Activated naive CD8-positive, alpha-beta T cell (primary cell): ENCODE measurements around the gene LONP1.

Experiments used
- H3K27ac Mint-ChIP-seq: one replicate; pipeline ENCODE4 v1.8.0; 2021; ENCODE audit warnings: mixed read lengths
- H3K27me3 Mint-ChIP-seq: one replicate; pipeline ENCODE4 v1.8.0; 2021; ENCODE audit warnings: mixed read lengths
- H3K36me3 Mint-ChIP-seq: one replicate; pipeline ENCODE4 v1.8.0; 2021; ENCODE audit warnings: mixed read lengths
- H3K4me1 Mint-ChIP-seq: one replicate; pipeline ENCODE4 v1.8.0; 2021; ENCODE audit warnings: low read depth, mixed read lengths
- H3K4me3 Mint-ChIP-seq: one replicate; pipeline ENCODE4 v1.8.0; 2021; ENCODE audit warnings: mild to moderate bottlenecking, mixed read lengths
- H3K9me3 Mint-ChIP-seq: one replicate; pipeline ENCODE4 v1.8.0; 2021; ENCODE audit warnings: low read depth, mixed read lengths

Gene LONP1

DNA sequence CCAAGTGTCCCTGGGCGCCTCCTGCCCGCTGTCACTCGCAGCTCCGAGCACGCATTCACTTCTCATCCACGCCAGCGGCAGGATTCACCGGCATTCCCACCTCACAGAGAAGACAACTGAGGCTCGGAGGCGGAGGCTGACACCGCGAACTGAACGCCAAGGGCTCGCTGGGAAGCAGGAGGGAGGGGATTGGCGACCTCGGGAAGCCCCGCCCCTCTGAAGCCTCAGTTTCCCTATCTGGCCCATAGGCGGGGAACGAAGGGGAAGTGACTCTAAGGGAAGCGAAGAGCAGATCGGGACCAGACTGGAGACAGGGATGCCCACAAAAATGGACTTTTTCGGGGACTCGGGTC is 39.9 kb downstream of the LONP1 start:
- Mint-ChIP-seq H3K4me1 (peaks cover 18% of the 10 kb centered on the region), H3K27me3 (no peaks in the 10 kb centered on the region), H3K27ac (peak overlapping the region; percentile 97), H3K4me3 (peak overlapping the region; percentile 96), H3K9me3 (no peaks in the 10 kb centered on the region), H3K36me3 (no peaks in the 10 kb centered on the region)

DNA sequence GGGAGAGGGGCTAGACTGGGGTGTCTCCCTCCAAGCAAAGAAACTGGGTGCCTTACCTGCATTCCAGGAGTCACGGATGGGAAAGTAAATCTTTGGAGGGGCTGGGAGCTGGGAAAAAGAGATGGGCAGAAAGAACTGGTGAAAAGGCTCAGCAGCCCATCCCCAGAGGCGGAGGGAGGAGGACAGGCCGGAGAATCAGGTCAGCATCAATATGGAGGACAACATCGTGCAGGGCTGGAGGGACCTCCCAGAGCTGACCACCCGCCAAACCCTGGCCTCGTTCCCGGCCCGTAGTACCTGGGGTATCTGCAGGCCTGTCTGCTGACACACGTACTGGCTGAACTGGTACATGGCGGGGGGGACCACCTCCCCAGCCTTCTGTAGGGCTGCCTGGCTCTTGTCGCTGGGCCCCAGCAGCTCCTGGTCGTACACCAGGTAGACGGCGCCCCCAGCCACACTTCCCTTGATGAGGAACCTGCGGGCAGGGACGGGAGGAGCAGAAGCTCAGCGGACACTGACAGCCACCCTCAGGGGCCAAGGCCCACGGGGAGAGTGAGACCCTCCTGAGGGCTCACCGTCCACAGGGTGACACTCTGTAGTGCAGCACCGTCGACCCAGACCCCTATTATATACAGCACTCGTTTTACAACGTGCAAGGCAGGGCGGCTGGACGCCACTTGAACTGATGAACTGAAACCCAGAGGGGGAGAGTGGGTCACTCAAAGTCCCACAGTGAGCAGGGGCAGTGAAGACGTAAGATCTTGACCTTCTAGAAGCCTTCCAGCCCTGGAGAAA is 40.5 kb downstream of the LONP1 start:
- Mint-ChIP-seq H3K4me1 (peaks cover 18% of the 10 kb centered on the region), H3K4me3 (peak overlapping the region; percentile 96), H3K36me3 (no peaks in the 10 kb centered on the region), H3K9me3 (no peaks in the 10 kb centered on the region), H3K27me3 (no peaks in the 10 kb centered on the region), H3K27ac (peak overlapping the region; percentile 97)

- Mint-ChIP-seq H3K9me3 (no peaks in the 10 kb centered on the region), H3K27ac (no peak overlapping the region), H3K27me3 (no peaks in the 10 kb centered on the region), H3K4me3 (no peak overlapping the region), H3K36me3 (no peaks in the 10 kb centered on the region), H3K4me1 (peaks cover 18% of the 10 kb centered on the region)
Measured at GRCh38 chr19:5678071-5678718, 41.8 kb downstream of the LONP1 start.

DNA sequence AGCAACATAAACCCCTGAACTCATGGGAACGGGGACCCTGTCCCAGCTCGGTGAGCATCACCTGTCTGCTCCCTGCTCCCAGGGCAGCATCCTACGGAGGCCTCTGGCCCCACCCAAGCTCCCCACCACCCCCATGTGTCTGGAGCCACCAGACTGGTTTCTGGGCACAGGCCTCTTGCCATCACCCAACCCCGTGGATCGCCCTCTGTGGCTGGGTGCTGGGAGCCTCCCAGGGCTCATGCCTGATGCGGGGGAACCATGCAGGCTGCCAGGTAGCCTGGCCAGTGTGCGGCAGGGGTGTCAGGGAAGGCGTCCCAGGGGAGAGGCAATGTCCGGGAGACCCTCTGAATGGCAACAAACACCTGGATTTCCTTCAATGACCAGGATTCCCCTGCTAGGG is 42.4 kb downstream of the LONP1 start:
- Mint-ChIP-seq H3K4me3 (no peak overlapping the region), H3K27me3 (no peaks in the 10 kb centered on the region), H3K27ac (peak overlapping the region; percentile 41), H3K36me3 (no peaks in the 10 kb centered on the region), H3K9me3 (no peaks in the 10 kb centered on the region), H3K4me1 (peaks cover 16% of the 10 kb centered on the region)

GRCh38 chr19:5677136-5677535 is 42.8 kb downstream of the LONP1 start:
- H3K4me3 Mint-ChIP-seq, result no peak overlapping the region
- H3K27ac Mint-ChIP-seq, result no peak overlapping the region
- H3K4me1 Mint-ChIP-seq, result peaks cover 16% of the 10 kb centered on the region
- H3K36me3 Mint-ChIP-seq, result no peaks in the 10 kb centered on the region
- H3K9me3 Mint-ChIP-seq, result no peaks in the 10 kb centered on the region
- H3K27me3 Mint-ChIP-seq, result no peaks in the 10 kb centered on the region

DNA sequence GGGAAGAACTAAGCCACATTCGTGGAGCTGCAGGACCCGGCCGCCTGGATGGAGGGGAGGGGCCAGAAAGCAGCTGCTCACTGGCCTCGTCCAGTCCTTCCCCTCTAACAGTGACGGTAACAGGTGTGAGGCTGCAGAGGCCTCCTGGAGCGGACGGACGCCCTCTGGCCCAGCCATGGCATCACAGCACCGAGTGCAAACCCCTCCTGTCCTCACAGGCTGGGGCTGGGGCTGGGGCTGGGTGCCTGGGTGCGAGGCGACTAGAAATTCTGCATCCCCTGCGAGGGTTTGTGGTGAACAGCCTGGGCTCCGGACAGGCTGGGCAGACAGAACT is 43.2 kb downstream of the LONP1 start:
- H3K27ac Mint-ChIP-seq, result no peak overlapping the region
- no peak overlapping the region for H3K4me3 Mint-ChIP-seq
- H3K36me3 Mint-ChIP-seq, result no peaks in the 10 kb centered on the region
- H3K27me3 Mint-ChIP-seq, result no peaks in the 10 kb centered on the region
- H3K4me1 Mint-ChIP-seq, result peaks cover 12% of the 10 kb centered on the region
- no peaks in the 10 kb centered on the region for H3K9me3 Mint-ChIP-seq

DNA sequence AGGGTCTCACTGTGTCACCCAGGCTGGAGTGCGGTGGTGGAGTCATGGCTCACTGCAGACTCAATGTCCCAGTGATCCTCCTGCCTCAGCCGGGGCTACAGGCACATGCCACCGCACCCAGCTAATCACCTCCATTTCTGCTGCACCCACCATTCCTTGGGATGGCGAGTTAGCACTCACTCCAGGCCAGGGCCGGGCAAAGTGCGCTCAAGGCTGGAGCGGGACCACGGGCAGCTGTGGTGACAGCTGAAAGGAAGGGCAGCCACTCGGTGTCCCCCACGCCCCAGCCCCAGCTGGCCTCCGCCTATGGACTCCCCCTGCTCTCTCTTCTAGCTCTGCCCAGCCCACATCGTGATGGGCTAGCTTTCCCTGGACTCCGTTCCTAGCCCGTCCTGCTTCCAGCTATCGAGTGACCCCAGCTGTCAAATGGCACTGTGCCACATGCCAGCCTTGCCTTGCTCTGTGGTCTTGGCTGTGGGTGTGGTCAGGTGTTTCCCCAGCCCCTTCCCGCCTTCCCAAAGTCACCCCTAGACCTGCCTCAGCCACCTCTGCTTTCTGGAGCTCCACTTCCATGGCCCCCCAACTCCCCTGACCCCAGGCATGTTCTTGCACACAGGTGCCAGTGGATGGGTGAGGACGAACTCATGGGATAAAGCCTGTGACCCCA is 43.7 kb downstream of the LONP1 start:
- no peak overlapping the region for H3K4me3 Mint-ChIP-seq
- H3K4me1 Mint-ChIP-seq, result peaks cover 8% of the 10 kb centered on the region
- H3K36me3 Mint-ChIP-seq, result no peaks in the 10 kb centered on the region
- H3K27me3 Mint-ChIP-seq, result no peaks in the 10 kb centered on the region
- no peak overlapping the region for H3K27ac Mint-ChIP-seq
- no peaks in the 10 kb centered on the region for H3K9me3 Mint-ChIP-seq

GRCh38 chr19:5674714-5675113 is 45.2 kb downstream of the LONP1 start:
- peaks cover 4% of the 10 kb centered on the region for H3K4me1 Mint-ChIP-seq
- no peaks in the 10 kb centered on the region for H3K36me3 Mint-ChIP-seq
- no peak overlapping the region for H3K4me3 Mint-ChIP-seq
- H3K9me3 Mint-ChIP-seq, result no peaks in the 10 kb centered on the region
- H3K27me3 Mint-ChIP-seq, result no peaks in the 10 kb centered on the region
- H3K27ac Mint-ChIP-seq, result no peak overlapping the region

DNA sequence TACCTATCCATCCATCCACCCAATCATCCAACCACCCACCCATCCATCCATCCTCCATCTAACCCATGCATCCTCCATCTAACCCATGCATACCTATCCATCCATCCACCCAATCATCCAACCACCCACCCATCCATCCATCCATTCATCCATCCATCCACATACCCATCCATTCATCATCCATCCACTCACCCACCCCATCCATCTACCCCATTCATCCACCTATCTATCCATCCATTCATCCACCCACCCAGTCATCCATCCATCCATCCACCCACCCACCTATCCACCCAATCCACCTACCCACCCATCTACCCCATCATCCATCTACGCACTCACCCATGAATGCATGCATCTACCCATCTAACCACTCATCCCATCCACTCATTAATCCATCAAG is 46.2 kb downstream of the LONP1 start:
- Mint-ChIP-seq H3K4me1 (no peaks in the 10 kb centered on the region), H3K4me3 (no peak overlapping the region), H3K36me3 (no peaks in the 10 kb centered on the region), H3K27ac (no peak overlapping the region), H3K9me3 (no peaks in the 10 kb centered on the region), H3K27me3 (no peaks in the 10 kb centered on the region)

DNA sequence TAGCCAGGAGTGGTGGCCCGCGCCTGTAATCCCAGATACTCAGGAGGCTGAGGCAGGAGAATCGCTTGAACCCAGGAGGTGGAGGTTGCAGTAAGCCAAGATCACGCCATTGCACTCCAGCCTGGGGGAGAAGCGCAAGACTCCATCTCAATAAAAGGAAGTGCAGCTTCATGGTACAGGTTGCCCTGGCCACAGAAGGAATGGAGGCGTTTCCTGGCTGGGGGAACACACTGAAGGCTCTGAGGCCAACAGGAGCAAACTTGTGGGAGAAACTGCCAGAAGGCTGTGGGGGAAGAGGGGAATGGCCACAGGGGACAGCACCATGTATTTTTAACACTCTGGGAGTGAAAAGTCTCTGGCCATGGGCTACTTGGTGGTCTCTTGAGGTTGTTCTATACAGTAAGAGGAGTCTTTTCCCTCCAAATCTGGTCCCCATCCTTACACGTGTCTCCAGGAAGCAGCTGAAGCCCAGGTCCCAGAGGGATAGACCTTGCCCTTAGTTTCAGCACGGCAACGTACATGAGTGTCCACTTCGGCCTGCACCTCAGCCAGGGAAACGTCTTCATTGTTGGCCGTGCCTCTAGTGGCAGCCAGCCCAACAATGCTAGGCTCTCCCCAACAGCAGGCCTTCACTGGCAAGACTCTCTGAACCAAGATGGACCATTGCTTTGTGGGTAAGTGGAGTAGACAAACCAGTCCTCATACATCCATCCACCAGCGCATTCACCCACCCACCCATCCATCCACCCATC is 47.1 kb downstream of the LONP1 start:
- Mint-ChIP-seq H3K9me3 (no peaks in the 10 kb centered on the region), H3K4me3 (no peak overlapping the region), H3K27me3 (no peaks in the 10 kb centered on the region), H3K27ac (no peak overlapping the region), H3K36me3 (no peaks in the 10 kb centered on the region), H3K4me1 (no peaks in the 10 kb centered on the region)

DNA sequence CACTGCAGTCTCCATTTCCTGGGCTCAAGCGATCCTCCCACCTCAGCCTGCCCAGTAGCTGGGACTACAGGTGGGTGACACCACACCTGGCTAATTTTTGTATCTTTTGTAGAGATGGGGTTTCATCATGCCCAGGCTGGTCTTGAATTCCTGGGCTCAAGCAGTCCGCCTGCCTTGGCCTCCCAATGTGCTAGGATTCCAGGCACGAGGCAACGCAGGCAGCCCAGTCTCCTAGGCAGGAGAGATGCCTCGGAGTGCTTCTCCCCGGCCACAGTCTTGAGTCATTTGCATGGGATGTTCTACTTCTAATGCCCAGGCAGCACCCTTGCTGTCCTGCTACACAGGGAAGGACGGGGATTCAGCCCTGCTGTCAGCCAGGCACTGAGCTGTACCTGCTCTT is 48.3 kb downstream of the LONP1 start:
- H3K4me1 Mint-ChIP-seq, result no peaks in the 10 kb centered on the region
- H3K9me3 Mint-ChIP-seq, result no peaks in the 10 kb centered on the region
- H3K4me3 Mint-ChIP-seq, result no peak overlapping the region
- H3K27me3 Mint-ChIP-seq, result no peaks in the 10 kb centered on the region
- no peak overlapping the region for H3K27ac Mint-ChIP-seq
- H3K36me3 Mint-ChIP-seq, result no peaks in the 10 kb centered on the region

DNA sequence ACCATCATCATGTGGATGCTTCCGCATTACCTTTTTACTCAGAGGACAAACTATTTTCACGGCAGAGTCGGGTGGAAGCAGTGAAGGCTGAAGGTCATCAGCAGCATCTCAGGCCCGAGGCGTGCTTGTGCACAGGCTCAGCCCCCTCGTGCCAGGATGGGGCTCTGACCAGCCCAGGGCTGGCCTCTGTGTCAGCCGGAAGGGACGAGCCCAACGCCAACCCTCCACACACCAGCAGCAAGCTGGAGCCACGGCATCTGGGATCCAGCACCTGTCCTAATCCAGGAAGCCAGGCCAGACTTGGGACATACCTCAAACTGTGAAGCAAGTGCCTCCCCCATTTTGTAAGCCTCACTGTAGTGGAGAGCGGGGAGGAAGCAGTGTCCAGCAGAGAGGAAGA is 50.7 kb downstream of the LONP1 start:
- no peaks in the 10 kb centered on the region for H3K4me1 Mint-ChIP-seq
- no peaks in the 10 kb centered on the region for H3K27me3 Mint-ChIP-seq
- no peaks in the 10 kb centered on the region for H3K36me3 Mint-ChIP-seq
- H3K9me3 Mint-ChIP-seq, result no peaks in the 10 kb centered on the region
- H3K4me3 Mint-ChIP-seq, result no peak overlapping the region
- no peak overlapping the region for H3K27ac Mint-ChIP-seq

DNA sequence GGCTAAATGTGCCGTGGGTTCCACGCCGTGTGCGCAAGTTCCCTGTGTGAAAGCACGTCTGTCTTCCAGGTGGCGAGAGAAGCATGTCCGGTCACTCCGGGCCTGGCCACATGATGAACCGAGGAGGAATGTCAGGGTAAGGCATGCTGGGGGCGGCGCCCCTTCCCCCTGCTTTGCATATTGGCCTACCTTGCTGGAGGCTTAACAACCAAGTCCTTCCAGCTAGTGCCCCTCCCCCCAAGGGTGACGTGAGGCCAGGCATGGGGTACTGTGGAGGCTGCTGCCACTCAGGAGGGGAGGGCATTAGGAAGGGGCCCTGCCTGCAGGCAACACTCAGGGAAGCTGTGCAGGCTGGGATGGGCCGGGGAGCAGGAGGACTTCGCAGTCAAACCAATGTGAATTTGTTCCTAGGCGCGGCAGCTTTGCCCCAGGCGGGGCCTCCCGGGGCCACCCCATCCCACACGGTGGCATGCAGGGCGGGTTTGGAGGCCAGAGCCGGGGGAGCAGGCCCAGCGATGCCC is 52.1 kb downstream of the LONP1 start:
- H3K4me1 Mint-ChIP-seq, result no peaks in the 10 kb centered on the region
- H3K27me3 Mint-ChIP-seq, result no peaks in the 10 kb centered on the region
- no peak overlapping the region for H3K4me3 Mint-ChIP-seq
- H3K9me3 Mint-ChIP-seq, result no peaks in the 10 kb centered on the region
- H3K36me3 Mint-ChIP-seq, result no peaks in the 10 kb centered on the region
- H3K27ac Mint-ChIP-seq, result no peak overlapping the region

DNA sequence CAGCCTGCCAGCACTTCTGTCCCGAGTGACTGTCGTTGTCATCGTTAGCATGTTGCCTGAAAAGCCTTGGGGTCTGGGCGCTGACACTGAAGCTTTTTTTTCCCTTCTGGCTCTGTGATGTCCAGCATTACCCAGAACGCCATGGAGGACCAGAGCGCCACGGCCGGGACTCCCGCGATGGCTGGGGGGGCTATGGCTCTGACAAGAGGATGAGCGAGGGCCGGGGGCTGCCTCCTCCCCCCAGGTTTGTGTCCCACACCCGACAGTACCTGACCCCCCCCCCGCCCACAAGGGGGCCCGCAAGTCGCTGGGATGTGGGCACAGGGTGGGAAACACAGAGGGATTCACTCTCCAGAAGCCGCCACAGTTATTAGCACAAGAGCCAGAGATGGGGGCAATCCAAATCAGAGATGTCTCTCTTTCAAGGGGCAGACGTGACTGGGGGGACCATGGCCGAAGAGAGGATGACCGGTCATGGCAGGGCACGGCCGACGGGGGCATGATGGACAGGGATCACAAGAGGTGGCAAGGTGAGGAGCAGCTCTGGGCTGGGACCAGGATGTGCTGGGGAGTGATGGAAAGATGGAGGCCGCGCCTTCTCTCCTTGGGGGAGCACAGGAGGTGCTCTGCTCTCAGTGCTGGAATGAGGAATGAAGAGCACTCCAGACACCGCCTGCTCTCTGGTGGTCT is 52.9 kb downstream of the LONP1 start:
- no peaks in the 10 kb centered on the region for H3K36me3 Mint-ChIP-seq
- H3K9me3 Mint-ChIP-seq, result no peaks in the 10 kb centered on the region
- no peak overlapping the region for H3K4me3 Mint-ChIP-seq
- H3K4me1 Mint-ChIP-seq, result no peaks in the 10 kb centered on the region
- H3K27ac Mint-ChIP-seq, result peak overlapping the region; percentile 58
- H3K27me3 Mint-ChIP-seq, result no peaks in the 10 kb centered on the region
